Measurements from ENCODE around the gene PLAC1. TPM values are rescaled to one million over a fixed set of nuclear protein-coding genes. Genes with fewer than 3 reads are reported as not detected.

The PLAC1 gene
- total RNA-seq, 2 donors from 2014 or later: not detected

DNA sequence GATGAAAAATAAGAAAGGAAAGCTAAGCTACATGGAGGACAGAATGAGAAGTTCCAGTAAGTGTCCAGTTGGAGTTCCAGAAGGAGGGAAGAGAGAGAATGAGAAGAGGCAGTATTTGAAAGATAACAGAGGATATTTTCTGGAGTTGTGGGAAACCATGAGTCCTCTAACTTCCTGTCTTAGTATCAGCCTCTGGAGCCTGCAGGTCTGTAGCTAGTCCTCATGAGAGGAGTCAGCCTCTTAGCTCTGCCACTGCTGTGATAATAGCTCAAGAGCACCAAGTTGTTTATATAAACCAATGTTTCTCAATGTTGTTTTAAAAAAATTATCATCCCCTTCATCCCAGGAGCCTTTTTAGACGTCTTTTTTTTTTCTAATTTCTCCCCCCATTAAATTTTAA, 2.4 kb upstream of the PLAC1 start:
- TF ChIP-seq, protein P1, sequence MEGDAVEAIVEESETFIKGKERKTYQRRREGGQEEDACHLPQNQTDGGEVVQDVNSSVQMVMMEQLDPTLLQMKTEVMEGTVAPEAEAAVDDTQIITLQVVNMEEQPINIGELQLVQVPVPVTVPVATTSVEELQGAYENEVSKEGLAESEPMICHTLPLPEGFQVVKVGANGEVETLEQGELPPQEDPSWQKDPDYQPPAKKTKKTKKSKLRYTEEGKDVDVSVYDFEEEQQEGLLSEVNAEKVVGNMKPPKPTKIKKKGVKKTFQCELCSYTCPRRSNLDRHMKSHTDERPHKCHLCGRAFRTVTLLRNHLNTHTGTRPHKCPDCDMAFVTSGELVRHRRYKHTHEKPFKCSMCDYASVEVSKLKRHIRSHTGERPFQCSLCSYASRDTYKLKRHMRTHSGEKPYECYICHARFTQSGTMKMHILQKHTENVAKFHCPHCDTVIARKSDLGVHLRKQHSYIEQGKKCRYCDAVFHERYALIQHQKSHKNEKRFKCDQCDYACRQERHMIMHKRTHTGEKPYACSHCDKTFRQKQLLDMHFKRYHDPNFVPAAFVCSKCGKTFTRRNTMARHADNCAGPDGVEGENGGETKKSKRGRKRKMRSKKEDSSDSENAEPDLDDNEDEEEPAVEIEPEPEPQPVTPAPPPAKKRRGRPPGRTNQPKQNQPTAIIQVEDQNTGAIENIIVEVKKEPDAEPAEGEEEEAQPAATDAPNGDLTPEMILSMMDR (IDR thresholded peaks at IDR 0.05): no peak
- no peak overlapping the region for H3K27ac ChIP-seq
- H3K4me1 ChIP-seq (ENCODE audit: control insufficient read depth in 1 of 2, low read depth in 2 of 2): no peaks in the 10 kb centered on the region
- no peaks in the 10 kb centered on the region for H3K9me3 ChIP-seq
- H3K36me3 ChIP-seq: no peaks in the 10 kb centered on the region
- no peak overlapping the region for H3K4me3 ChIP-seq
- H3K27me3 ChIP-seq (replicated peaks; ENCODE audit: insufficient read depth): no peaks in the 10 kb centered on the region
- DNase-seq (ENCODE audit: low spot score) (no peak), ATAC-seq (ENCODE audit: insufficient number of reproducible peaks, low FRiP score, low read depth) (no peak)

DNA sequence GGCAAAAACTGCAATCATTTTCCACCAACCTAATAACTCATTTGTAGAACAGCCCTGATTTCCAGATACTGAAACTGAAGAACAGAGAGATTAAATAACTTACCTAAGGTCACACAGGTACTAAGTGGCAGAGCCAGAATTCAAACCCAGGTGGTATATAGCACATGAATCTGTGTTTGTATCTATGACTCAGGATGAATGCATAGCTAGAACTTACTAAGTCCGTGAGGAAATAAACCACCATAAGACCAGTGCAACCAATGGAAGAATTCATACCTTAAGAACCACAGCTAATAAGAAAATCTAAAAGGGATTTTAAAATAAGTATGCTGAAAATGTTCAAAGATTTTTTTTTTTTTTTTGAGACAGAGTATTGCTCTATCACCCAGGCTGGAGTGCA, 1.5 kb upstream of the PLAC1 start:
- Histone ChIP-seq H3K4me1 (ENCODE audit: control insufficient read depth in 1 of 2, low read depth in 2 of 2) (no peaks in the 10 kb centered on the region), H3K9me3 (no peaks in the 10 kb centered on the region), H3K27ac (no peak overlapping the region), H3K36me3 (no peaks in the 10 kb centered on the region), H3K27me3 (replicated peaks; ENCODE audit: insufficient read depth) (no peaks in the 10 kb centered on the region), H3K4me3 (no peak overlapping the region)
- no peak for DNase-seq (ENCODE audit: low spot score)
- no peak for ATAC-seq (ENCODE audit: insufficient number of reproducible peaks, low FRiP score, low read depth)
- TF ChIP-seq, protein P1 (IDR thresholded peaks at IDR 0.05): no peak

DNA sequence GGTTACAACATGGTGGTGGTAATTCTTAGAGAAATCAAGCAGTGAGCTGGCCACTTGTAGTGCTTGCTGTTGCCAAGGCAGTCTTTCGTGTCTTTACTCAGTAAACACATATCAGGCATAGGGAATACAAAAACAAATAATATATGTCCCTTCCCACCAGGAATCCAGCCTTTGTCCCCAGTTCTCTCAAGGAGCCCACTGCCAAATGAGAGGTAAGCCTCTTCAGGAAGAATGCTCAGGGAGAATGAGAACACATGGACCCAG, 421 bp upstream of the PLAC1 start:
- ATAC-seq (ENCODE audit: insufficient number of reproducible peaks, low FRiP score, low read depth): no peak

DNA sequence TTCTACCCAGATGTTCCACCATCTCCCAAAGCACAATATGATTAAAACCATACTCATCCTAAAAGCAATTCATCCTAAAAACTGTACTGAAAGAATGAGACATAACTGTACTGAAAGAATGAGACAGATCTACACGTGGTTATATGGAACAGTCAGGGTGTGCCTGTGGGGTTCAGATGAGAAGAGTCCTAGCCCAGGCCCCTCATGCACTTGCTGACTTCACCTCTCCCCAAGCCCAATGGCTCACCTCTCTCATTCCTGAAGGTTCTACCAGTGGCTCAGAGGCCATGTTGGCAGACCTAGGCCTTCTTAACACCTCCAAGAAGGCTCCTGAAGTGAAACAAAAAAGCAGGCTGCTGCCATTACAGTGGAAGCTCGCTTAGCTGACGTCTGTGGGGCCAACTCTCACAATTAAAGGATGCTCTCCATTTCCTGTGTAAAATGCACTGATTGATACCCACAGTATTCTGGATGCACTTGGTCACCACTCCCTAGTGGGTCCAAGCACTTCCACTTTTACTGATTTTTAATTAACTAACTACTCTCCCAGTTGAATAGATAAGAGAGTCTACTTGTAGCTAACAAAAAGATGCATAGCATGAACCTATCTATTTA, 3.8 kb downstream of the PLAC1 start:
- Histone ChIP-seq H3K36me3 (no peaks in the 10 kb centered on the region), H3K27me3 (replicated peaks; ENCODE audit: insufficient read depth) (no peaks in the 10 kb centered on the region), H3K9me3 (no peaks in the 10 kb centered on the region), H3K27ac (no peak overlapping the region), H3K4me1 (ENCODE audit: control insufficient read depth in 1 of 2, low read depth in 2 of 2) (no peaks in the 10 kb centered on the region), H3K4me3 (no peak overlapping the region)
- ATAC-seq (ENCODE audit: insufficient number of reproducible peaks, low FRiP score, low read depth): no peak
- TF ChIP-seq, protein P1 (IDR thresholded peaks at IDR 0.05): no peak
- DNase-seq (ENCODE audit: low spot score): no peak

More for the DNA sequence above, 421 bp upstream of the PLAC1 start:
- Histone ChIP-seq H3K36me3 (no peaks in the 10 kb centered on the region), H3K4me3 (no peak overlapping the region), H3K4me1 (ENCODE audit: control insufficient read depth in 1 of 2, low read depth in 2 of 2) (no peaks in the 10 kb centered on the region), H3K27ac (no peak overlapping the region), H3K9me3 (no peaks in the 10 kb centered on the region), H3K27me3 (replicated peaks; ENCODE audit: insufficient read depth) (no peaks in the 10 kb centered on the region)
- TF ChIP-seq, protein P1 (IDR thresholded peaks at IDR 0.05): no peak
- no peak for DNase-seq (ENCODE audit: low spot score)

DNA sequence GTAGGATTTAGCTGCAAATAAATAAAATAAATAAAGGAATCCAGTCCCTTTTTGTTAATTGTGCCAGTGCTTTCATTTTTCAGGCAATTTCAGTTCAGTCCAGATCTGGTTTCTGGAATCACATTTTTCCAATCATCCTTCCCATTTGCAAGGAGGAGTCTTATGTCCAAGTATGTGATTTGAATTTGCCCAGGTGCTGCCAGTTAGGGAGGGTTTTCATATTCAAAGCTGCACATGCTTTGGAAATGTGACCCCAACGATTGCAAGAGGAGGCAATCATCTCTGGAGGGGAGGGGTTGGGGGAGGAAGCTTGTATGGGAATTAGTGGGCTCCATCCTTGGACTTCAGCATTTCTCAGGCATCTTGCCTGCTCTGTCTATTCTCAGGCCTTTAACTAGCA, 4.4 kb downstream of the PLAC1 start:
- Histone ChIP-seq H3K36me3 (no peaks in the 10 kb centered on the region), H3K27me3 (replicated peaks; ENCODE audit: insufficient read depth) (no peaks in the 10 kb centered on the region), H3K9me3 (no peaks in the 10 kb centered on the region), H3K4me1 (ENCODE audit: control insufficient read depth in 1 of 2, low read depth in 2 of 2) (no peaks in the 10 kb centered on the region), H3K4me3 (no peak overlapping the region), H3K27ac (no peak overlapping the region)
- no peak for ATAC-seq (ENCODE audit: insufficient number of reproducible peaks, low FRiP score, low read depth)
- DNase-seq (ENCODE audit: low spot score): no peak
- TF ChIP-seq, protein P1 (IDR thresholded peaks at IDR 0.05): no peak
